Mammary epithelial cell (primary cell): ENCODE results near the gene ANXA2.

Source experiments
- CTCF ChIP-seq, 2 donors: IDR thresholded peaks in 1 of 2; conservative IDR thresholded peaks in 1 of 2; 2 replicates each; pipeline ENCODE4 v1.5.1; 2011 to 2012; ENCODE audit warnings: inconsistent platforms in 2 of 2, low read length in 2 of 2, mild to moderate bottlenecking in 2 of 2, control low read depth in 1 of 2, low read depth in 1 of 2; ENCODE audit not compliant: insufficient read depth in 1 of 2; ENCODE audit errors: extremely low read depth in 1 of 2
- EZH2 ChIP-seq: IDR thresholded peaks from 2 replicates; pipeline ENCODE4 v1.6.1; 2012; ENCODE audit warnings: low read length, inconsistent platforms, borderline replicate concordance

- TF ChIP-seq CTCF (conservative IDR thresholded peaks at IDR 0.05 in 1 of 2, IDR thresholded peaks at IDR 0.05 in 1 of 2; ENCODE audit: extremely low read depth in 1 of 2, insufficient read depth in 1 of 2, low read depth in 1 of 2, low read length in 2 of 2) = no peak
- TF ChIP-seq EZH2 = no peak
Measured at GRCh38 chr15:60301024-60301423, 96.8 kb downstream of the ANXA2 start.
